NCI-H510A (cell line): ENCODE results near the gene GRHPR.
A peak's percentile ranks its signal among the peaks of the same experiment; 100 is the strongest.

Source experiments
- DNase-seq: peaks from one replicate; lab custom pipeline; 2025; lab: John Stamatoyannopoulos, UW

Gene GRHPR

GRCh38 chr9:37398464-37399025 lies 24.0 kb upstream of the GRHPR start:
- DNase-seq, result no peak

- DNase-seq, result no peak
Measured at GRCh38 chr9:37399336-37399735, 23.2 kb upstream of the GRHPR start.

DNA sequence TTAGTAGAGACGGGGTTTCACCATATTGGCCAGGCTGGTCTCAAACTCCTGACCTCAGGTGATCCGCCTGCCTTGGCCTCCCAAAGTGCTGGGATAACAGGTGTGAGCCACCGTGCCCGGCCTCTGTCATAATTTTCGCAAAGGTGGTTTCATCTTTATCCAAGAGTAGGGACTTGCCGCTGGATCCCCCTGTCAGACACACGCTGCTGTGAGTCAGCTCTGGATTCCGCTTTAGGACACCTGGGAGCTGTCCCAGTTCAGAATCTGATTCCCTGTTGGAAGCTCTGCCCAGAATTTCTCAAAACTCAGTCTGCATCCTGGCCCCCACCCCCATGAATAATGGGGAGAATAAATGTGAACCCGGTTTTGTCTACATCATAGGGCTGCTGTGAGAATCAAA lies 17.9 kb upstream of the GRHPR start:
- DNase-seq, result no peak

DNA sequence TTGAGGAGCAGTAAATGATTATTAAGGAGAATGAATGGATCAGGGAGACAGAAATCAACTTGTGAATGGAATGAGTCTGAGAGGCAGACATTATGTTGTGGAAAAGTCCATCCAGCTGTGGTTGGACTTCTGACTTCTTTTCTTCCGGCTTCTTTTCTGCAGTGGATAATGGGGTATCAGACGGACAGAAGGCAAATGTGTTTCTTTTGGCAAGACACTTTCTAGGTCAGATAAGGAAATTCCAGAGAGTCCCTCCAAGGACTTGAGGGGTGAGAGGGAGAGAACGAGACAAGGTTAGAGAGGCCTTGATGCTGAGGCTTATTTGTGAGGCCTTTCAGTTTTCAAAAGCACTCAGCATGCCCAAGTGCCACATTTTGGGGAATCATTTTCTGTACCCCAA lies 17.1 kb upstream of the GRHPR start:
- no peak for DNase-seq

DNA sequence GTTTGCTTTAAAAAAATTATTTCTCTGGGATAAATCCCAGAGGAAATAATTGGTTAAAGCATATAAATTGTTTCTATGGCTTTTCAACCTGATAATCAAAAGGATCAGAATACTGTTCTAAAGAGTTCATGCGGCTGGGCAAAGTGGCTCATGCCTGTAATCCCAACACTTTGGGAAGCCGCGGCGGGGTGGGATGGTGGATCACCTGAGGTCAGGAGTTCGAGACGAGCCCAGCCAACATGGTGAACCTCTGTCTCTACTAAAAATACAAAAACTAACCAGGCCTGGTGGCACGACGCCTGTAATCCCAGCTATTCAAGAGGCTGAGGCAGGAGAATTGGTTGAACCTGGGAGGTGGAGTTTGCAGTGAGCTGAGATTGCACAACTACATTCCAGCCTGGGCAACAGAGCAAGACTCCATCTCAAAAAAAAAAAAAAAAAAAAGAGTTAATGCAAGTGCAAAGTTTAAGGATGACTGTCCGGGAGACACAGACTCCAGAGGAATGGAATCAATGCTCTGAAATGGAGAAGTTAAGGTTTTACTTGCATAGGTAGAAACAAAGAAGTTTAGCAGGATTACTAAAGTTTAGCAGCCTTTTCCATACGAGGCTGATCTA lies 16.6 kb upstream of the GRHPR start:
- no peak for DNase-seq

DNA sequence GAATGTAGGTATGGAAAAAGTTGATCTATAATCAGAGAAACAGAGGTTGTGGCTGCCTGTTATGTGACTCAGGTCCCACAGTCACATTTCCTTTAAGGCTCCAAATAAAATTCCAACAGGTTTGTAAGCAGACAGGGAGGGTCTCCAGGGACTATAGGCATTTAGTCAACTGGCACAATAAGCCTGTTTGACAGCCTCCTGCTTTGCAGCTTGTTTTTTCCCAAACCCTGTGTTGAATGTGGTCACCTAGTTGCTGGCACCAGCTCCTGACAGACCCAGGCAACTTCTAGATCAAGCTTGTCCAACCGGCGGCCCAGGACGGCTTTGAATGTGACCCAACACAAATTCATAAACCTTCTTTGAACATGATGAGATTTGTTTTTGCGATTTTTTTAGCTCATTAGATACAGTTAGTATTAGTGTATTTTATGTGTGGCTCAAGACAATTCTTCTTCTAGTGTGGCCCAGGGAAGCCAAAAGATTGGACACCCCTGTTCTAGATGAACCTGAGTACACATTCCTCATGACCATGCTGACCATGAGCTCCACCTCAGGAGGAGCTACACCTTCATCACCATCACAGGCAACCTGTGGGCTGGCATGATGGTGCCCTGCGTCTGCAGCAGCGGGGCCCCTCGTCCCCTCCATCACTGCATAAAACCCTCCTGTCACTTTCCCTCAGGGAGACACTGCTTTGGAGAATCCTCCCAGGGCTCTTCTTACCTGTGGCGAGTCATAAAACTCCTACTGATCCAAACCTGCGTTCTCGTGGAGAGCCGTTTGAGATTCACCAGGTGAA lies 15.7 kb upstream of the GRHPR start:
- no peak for DNase-seq

- DNase-seq, result no peak
Measured at GRCh38 chr9:37407468-37407867, 15.0 kb upstream of the GRHPR start.

- DNase-seq, result no peak
Measured at GRCh38 chr9:37408933-37409710, 13.4 kb upstream of the GRHPR start.

DNA sequence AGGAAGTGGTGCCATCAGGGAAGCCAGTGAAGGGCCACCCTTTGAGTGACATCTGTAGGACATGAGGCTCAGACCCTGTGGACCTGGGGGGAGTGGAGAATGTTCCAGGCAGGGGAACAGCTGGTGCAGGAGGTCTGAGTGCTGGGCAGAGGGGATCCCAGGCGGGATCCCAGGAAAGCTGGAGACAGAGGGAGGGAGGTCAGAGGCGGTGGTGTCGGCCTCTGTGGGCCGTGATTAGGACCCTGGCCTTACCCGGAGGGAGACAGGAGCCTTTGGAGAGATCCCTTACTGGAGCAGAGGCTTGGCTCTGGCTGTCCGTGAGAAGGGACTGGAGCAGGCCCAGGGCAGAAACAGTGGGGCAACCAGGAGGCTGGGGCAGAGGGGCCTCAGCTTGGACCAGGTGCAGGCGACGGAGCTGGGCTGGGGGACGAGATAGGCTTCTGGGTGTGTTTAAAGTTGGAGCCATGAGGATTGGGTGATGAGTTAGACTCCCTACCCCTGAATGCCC lies 12.1 kb upstream of the GRHPR start:
- no peak for DNase-seq

- no peak for DNase-seq
Measured at GRCh38 chr9:37410969-37411785, 11.3 kb upstream of the GRHPR start.

GRCh38 chr9:37412431-37413151 lies 9.9 kb upstream of the GRHPR start:
- no peak for DNase-seq

- DNase-seq, result no peak
Measured at GRCh38 chr9:37413311-37413710, 9.2 kb upstream of the GRHPR start.

- DNase-seq, result no peak
Measured at GRCh38 chr9:37414503-37414943, 8.0 kb upstream of the GRHPR start.

DNA sequence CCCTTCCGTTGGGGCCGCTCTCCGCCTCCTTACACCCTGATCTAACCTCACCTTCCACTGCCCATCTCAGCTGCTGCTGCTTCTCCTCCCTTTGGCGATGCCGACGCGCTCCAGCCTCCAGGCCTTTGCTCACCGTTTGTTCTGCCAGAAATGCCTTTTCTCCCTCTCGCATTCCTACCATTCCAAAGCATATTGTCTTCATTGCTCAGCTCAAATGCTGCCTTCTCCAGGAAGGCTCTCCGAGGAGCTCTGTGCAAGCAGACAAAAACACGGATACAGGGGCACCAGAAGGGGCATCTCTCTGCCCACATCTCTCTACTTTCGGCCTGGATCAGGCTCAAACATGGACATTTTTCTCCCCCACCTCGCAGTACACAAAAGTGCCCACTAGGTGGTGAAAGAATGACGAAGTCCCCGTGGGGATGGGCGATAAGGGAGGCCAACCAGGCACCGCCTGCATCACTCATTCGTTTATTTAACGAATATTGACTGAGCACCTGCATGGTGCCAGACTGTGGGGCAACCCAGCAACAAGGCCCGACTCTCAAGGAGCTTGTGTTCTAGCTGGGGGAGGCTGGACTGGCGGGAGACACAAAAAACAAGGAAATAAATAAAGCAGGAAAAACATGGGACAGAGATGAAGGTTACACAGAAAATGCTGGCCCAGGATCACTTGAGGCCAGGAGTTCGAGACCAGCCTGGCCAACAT lies 7.3 kb upstream of the GRHPR start:
- peak; percentile 60 for DNase-seq

- no peak for DNase-seq
Measured at GRCh38 chr9:37417252-37417803, 5.2 kb upstream of the GRHPR start.

DNA sequence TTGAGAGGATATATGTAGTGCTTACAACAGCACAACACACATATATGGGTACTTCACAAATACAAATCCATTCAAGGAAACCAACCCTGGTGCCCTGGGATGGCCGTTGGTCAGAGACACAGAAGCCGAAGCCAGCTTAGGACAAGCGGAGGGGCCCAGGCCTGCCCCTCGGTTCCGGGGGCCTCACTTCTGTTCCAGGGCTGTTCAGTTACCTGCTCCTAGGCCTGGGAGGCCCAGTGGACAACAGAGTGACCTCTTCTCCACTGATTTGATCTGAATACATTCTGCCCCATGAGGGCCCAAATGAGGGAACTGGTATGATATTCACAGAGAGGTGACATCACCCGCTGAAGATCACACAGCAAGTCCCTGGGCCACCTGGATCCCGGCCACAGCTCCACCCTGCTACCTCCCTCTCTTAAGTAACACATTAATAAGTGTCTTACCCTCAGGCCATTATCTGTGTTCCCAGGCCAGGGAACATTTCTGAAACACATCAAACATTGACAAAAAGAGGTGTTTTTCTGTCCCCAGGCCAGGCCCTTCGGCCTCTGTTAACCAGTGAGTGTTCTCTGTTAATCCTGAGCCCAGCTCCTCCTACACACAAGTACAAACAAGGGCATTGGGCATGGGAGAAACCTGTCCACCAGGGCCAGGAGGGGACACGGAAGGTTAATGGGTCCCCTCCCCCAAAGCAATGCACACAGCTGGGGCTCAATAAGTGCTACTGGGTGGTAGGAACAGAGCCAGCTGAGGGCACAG lies 4.5 kb upstream of the GRHPR start:
- DNase-seq, result no peak

- DNase-seq, result no peak
Measured at GRCh38 chr9:37419204-37419603, 3.3 kb upstream of the GRHPR start.

DNA sequence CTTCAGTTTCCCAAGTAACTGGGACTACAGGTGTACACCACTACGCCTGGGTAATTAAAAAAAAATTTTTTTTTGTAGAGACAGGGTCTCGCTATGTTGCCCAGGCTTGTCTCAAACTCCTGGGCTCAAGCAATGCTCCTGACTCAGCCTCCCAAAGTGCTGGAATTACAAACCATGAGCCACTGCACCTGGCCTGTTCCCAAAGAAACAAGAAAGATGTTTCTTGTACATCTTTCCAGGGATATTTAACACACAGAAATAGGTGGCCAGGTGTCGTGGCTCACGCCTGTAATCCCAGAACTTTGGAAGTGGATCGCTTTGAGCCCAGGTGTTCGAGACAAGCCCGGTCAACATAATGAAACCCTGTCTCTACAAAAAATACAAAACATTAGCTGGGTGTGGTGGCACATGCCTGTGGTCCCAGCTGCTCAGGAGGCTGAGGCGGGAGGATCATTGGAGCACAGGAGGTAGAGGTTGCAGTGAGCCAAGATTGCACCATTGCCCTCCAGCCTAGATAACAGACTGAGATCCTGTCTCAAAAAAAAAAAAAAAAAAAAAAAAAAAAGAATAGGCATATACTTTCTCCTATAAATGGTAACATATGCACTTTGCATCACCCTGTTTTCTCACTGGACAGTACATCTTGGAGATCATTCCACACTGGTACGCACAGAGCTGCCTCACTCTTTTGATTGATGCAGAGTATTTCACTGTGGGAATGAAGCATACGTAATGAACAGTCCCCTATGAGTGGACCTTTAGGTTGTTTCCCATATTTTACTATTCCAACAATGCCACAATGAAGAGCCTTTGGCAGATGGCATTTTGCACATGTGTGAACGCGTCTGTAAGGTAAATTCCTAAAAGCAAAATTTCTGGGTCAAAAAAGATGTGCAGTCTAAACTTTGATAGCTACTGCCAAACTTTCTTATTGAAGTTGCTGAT lies 2.0 kb upstream of the GRHPR start:
- no peak for DNase-seq
